NCI-H1092 (cell line): ENCODE data around the gene SLC38A1.
"Not testable (repeated sequence)": the region's sequence is repeated elsewhere in the genome, so short reads cannot be mapped to it uniquely, and the experiment has no call there.

Source experiments
- DNase-seq: peaks from one replicate; lab custom pipeline; 2025; lab: John Stamatoyannopoulos, UW

The SLC38A1 gene

GRCh38 chr12:46206471-46206870 is 62.4 kb downstream of the SLC38A1 start:
- DNase-seq = no peak

GRCh38 chr12:46205294-46205693 is 63.5 kb downstream of the SLC38A1 start:
- DNase-seq = no peak

GRCh38 chr12:46201284-46201789 is 67.5 kb downstream of the SLC38A1 start:
- DNase-seq = no peak

GRCh38 chr12:46200551-46200950 is 68.3 kb downstream of the SLC38A1 start:
- no peak for DNase-seq

GRCh38 chr12:46198913-46199312 is 69.9 kb downstream of the SLC38A1 start:
- DNase-seq = no peak

- DNase-seq = no peak
Measured at GRCh38 chr12:46197883-46198282, 71.0 kb downstream of the SLC38A1 start.

- not testable (repeated sequence) for DNase-seq
Measured at GRCh38 chr12:46190533-46190932, 78.3 kb downstream of the SLC38A1 start.

- no peak for DNase-seq
Measured at GRCh38 chr12:46188170-46188569, 80.7 kb downstream of the SLC38A1 start.

GRCh38 chr12:46187023-46187422 is 81.8 kb downstream of the SLC38A1 start:
- no peak for DNase-seq

- no peak for DNase-seq
Measured at GRCh38 chr12:46186088-46186487, 82.8 kb downstream of the SLC38A1 start.

- DNase-seq = no peak
Measured at GRCh38 chr12:46185686-46186085, 83.2 kb downstream of the SLC38A1 start.

- no peak for DNase-seq
Measured at GRCh38 chr12:46184798-46185595, 83.8 kb downstream of the SLC38A1 start.

GRCh38 chr12:46183112-46183511 is 85.7 kb downstream of the SLC38A1 start:
- DNase-seq = no peak

GRCh38 chr12:46181465-46181864 is 87.4 kb downstream of the SLC38A1 start:
- DNase-seq = no peak

- no peak for DNase-seq
Measured at GRCh38 chr12:46179693-46180452, 89.0 kb downstream of the SLC38A1 start.

GRCh38 chr12:46177837-46178608 is 90.8 kb downstream of the SLC38A1 start:
- no peak for DNase-seq

GRCh38 chr12:46177025-46177424 is 91.8 kb downstream of the SLC38A1 start:
- no peak for DNase-seq

- DNase-seq = no peak
Measured at GRCh38 chr12:46174919-46175318, 93.9 kb downstream of the SLC38A1 start.

GRCh38 chr12:46174061-46174662 is 94.7 kb downstream of the SLC38A1 start:
- DNase-seq = no peak

- DNase-seq = no peak
Measured at GRCh38 chr12:46168426-46168825, 100.4 kb downstream of the SLC38A1 start.

GRCh38 chr12:46167412-46167811 is 101.4 kb downstream of the SLC38A1 start:
- DNase-seq = no peak

- no peak for DNase-seq
Measured at GRCh38 chr12:46165191-46165590, 103.7 kb downstream of the SLC38A1 start.
